ENCODE measurements around the gene SCN2A. TPM values are rescaled to one million over a fixed set of nuclear protein-coding genes. Genes with fewer than 3 reads are reported as not detected.

The SCN2A gene
- total RNA-seq, 1 experiment from 2014 or later, result 0.39 TPM

GRCh38 chr2:165436559-165436958, 197.3 kb downstream of the SCN2A start (continued):
- TF ChIP-seq, protein P1, sequence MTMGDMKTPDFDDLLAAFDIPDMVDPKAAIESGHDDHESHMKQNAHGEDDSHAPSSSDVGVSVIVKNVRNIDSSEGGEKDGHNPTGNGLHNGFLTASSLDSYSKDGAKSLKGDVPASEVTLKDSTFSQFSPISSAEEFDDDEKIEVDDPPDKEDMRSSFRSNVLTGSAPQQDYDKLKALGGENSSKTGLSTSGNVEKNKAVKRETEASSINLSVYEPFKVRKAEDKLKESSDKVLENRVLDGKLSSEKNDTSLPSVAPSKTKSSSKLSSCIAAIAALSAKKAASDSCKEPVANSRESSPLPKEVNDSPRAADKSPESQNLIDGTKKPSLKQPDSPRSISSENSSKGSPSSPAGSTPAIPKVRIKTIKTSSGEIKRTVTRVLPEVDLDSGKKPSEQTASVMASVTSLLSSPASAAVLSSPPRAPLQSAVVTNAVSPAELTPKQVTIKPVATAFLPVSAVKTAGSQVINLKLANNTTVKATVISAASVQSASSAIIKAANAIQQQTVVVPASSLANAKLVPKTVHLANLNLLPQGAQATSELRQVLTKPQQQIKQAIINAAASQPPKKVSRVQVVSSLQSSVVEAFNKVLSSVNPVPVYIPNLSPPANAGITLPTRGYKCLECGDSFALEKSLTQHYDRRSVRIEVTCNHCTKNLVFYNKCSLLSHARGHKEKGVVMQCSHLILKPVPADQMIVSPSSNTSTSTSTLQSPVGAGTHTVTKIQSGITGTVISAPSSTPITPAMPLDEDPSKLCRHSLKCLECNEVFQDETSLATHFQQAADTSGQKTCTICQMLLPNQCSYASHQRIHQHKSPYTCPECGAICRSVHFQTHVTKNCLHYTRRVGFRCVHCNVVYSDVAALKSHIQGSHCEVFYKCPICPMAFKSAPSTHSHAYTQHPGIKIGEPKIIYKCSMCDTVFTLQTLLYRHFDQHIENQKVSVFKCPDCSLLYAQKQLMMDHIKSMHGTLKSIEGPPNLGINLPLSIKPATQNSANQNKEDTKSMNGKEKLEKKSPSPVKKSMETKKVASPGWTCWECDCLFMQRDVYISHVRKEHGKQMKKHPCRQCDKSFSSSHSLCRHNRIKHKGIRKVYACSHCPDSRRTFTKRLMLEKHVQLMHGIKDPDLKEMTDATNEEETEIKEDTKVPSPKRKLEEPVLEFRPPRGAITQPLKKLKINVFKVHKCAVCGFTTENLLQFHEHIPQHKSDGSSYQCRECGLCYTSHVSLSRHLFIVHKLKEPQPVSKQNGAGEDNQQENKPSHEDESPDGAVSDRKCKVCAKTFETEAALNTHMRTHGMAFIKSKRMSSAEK (CRISPR knock-in tag; IDR thresholded peaks at IDR 0.05; ENCODE audit: borderline replicate concordance), result no peak
- no peak for TF ChIP-seq ZNF219 (CRISPR knock-in tag; IDR thresholded peaks at IDR 0.05; ENCODE audit: borderline replicate concordance)
- TF ChIP-seq ZNF512 (CRISPR knock-in tag; IDR thresholded peaks at IDR 0.05; ENCODE audit: borderline replicate concordance), result no peak
- TF ChIP-seq FOXK1 (CRISPR knock-in tag; IDR thresholded peaks at IDR 0.05), result no peak
- TF ChIP-seq PRRX2 (CRISPR knock-in tag; IDR thresholded peaks at IDR 0.05), result no peak
- no peak for TF ChIP-seq ARID4B (CRISPR knock-in tag; IDR thresholded peaks at IDR 0.05; ENCODE audit: borderline replicate concordance)
- TF ChIP-seq FOXP4 (CRISPR knock-in tag; IDR thresholded peaks at IDR 0.05), result no peak
- no peak for TF ChIP-seq ZNF671 (CRISPR knock-in tag; IDR thresholded peaks at IDR 0.05)

DNA sequence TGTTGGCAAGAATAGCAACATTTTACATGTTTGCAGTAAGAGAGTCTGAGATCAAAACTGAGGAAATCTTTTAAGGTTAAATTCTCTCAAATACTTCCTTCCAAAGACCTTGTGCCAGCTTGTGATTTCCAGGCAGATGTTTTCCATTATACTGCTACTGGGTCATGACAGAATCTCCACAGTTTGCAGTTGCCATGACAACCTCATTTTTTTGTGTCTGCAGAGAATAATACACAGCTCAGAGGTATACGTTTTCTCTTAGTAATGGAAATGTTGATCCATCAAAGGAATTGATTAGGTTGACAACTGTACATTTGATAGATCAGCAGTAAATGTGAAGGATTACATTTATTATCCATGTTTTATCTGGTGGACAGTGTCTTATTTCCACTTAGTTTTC, 201.2 kb downstream of the SCN2A start:
- Mint-ChIP-seq H3K4me3 (no peak overlapping the region), H3K4me1 (peaks cover 44% of the 10 kb centered on the region), H3K36me3 (no peaks in the 10 kb centered on the region; the same call in 1 of the 2 replicates), H3K9me3 (peaks cover 2% of the 10 kb centered on the region; the same call in 1 of the 2 replicates), H3K27me3 (ENCODE audit: low read depth) (no peaks in the 10 kb centered on the region), H3K27ac (no peak overlapping the region)
- TF ChIP-seq, protein P1 (CRISPR knock-in tag; IDR thresholded peaks at IDR 0.05; ENCODE audit: borderline replicate concordance), result no peak
- TF ChIP-seq SMAD3 (CRISPR knock-in tag; IDR thresholded peaks at IDR 0.05; ENCODE audit: borderline replicate concordance), result no peak
- no peak for TF ChIP-seq JUN (CRISPR knock-in tag; IDR thresholded peaks at IDR 0.05)
- ChIA-PET CTCF (no interaction called here), POLR2A (no interaction called here)
- ATAC-seq, result no peak
- no peak for DNase-seq (ENCODE audit: low spot score)

Measured in WTC11 (cell line).